Neural cell (in vitro differentiated cells): ENCODE results near the gene IMMP2L. TPM values are rescaled to one million over a fixed set of nuclear protein-coding genes. Genes with fewer than 3 reads are reported as not detected.

Source experiments
- H2AFZ ChIP-seq: fragments of 200-600, 300-800 bp; sonication (generic), shearing (Covaris generic); 2 replicates; pipeline ENCODE4 v1.6.0; 2014; ENCODE audit warnings: low read depth, mild to moderate bottlenecking, antibody characterized with exemption, low read length, moderate library complexity
- H3F3A ChIP-seq: fragments of 200-600 bp; shearing (Covaris generic); 2 replicates; pipeline ENCODE4 v1.6.1; 2016; ENCODE audit warnings: mild to moderate bottlenecking, moderate library complexity, mixed read lengths, antibody characterized with exemption, low read length; ENCODE audit not compliant: insufficient read depth, poor library complexity, severe bottlenecking
- H3K27ac ChIP-seq: fragments of 200-600, 300-800 bp; sonication (generic), shearing (Covaris generic); 2 replicates; pipeline ENCODE4 v1.5.1; 2014; ENCODE audit warnings: mild to moderate bottlenecking, low read length, moderate library complexity
- H3K27me3 ChIP-seq: fragments of 300-800, 200-600 bp; sonication (generic), shearing (Covaris generic); 2 replicates; pipeline ENCODE4 v1.6.0; 2014; ENCODE audit warnings: mild to moderate bottlenecking, low read depth, low read length, moderate library complexity; ENCODE audit not compliant: insufficient read depth
- H3K36me3 ChIP-seq: fragments of 300-800, 200-600 bp; sonication (generic), shearing (Covaris generic); 2 replicates; pipeline ENCODE4 v1.5.1; 2014; ENCODE audit warnings: mild to moderate bottlenecking, antibody characterized with exemption, low read length, moderate library complexity; ENCODE audit not compliant: insufficient read depth
- H3K4me2 ChIP-seq: fragments of 300-800, 200-600 bp; sonication (generic), shearing (Covaris generic); 2 replicates; pipeline ENCODE4 v1.6.0; 2014; ENCODE audit warnings: mild to moderate bottlenecking, low read length
- H3K4me3 ChIP-seq: fragments of 300-800, 200-600 bp; sonication (generic), shearing (Covaris generic); 2 replicates; pipeline ENCODE4 v1.5.1; 2014; ENCODE audit warnings: mild to moderate bottlenecking, low read length, moderate library complexity
- H3K79me2 ChIP-seq: fragments of 200-600 bp; shearing (Covaris generic); replicated peaks from 2 replicates; pipeline ENCODE4 v1.6.0; 2014; ENCODE audit warnings: mild to moderate bottlenecking, low read length, moderate library complexity; ENCODE audit not compliant: insufficient read depth
- H3K9ac ChIP-seq: fragments of 300-800, 200-600 bp; sonication (generic), shearing (Covaris generic); 2 replicates; pipeline ENCODE4 v1.6.1; 2016; ENCODE audit warnings: mild to moderate bottlenecking, low read length, mixed read lengths
- H3K9me2 ChIP-seq: fragments of 200-600 bp; shearing (Covaris generic); 2 replicates; pipeline ENCODE4 v1.6.1; 2016; ENCODE audit warnings: mild to moderate bottlenecking, low read length, mixed read lengths; ENCODE audit not compliant: insufficient read depth
- H3K9me3 ChIP-seq: fragments of 200-600, 300-800 bp; sonication (generic), shearing (Covaris generic); 2 replicates; pipeline ENCODE4 v1.6.1; 2016; ENCODE audit warnings: mild to moderate bottlenecking, mixed run types, low read length, moderate library complexity, mixed read lengths
- H4K20me1 ChIP-seq: fragments of 200-600 bp; shearing (Covaris generic); 2 replicates; pipeline ENCODE4 v1.6.1; 2016; ENCODE audit warnings: mild to moderate bottlenecking, mixed run types; ENCODE audit not compliant: insufficient read depth
- CTCF ChIP-seq: fragments of 450-650 bp; IDR thresholded peaks from 2 replicates; pipeline ENCODE4 v1.5.1; 2014; ENCODE audit warnings: antibody characterized with exemption, mild to moderate bottlenecking, moderate library complexity; ENCODE audit not compliant: poor library complexity, severe bottlenecking
- EP300 ChIP-seq: fragments of 450-650 bp; conservative IDR thresholded peaks from 2 replicates; pipeline ENCODE4 v1.6.1; 2014; ENCODE audit warnings: antibody characterized with exemption, mild to moderate bottlenecking, moderate library complexity; ENCODE audit not compliant: poor library complexity, severe bottlenecking
- EZH2 ChIP-seq: fragments of 200-600, 300-800 bp; shearing (Covaris generic), sonication (generic); IDR thresholded peaks from 2 replicates; pipeline ENCODE4 v1.6.1; 2014; ENCODE audit warnings: antibody characterized with exemption, low read length, borderline replicate concordance, mild to moderate bottlenecking; ENCODE audit not compliant: insufficient read depth, poor library complexity, severe bottlenecking
- MXI1 ChIP-seq: fragments of 450-650 bp; conservative IDR thresholded peaks from 2 replicates; pipeline ENCODE4 v1.6.1; 2014; ENCODE audit warnings: antibody characterized with exemption, mild to moderate bottlenecking; ENCODE audit not compliant: poor library complexity, severe bottlenecking
- POLR2AphosphoS5 ChIP-seq: IDR thresholded peaks from 2 replicates; pipeline ENCODE4 v1.6.1; 2012
- RAD21 ChIP-seq: fragments of 450-650 bp; conservative IDR thresholded peaks from 2 replicates; pipeline ENCODE4 v1.6.1; 2014; ENCODE audit warnings: antibody characterized with exemption, mild to moderate bottlenecking, moderate library complexity
- REST ChIP-seq: IDR thresholded peaks from 2 replicates; pipeline ENCODE4 v1.6.1; 2012; ENCODE audit warnings: borderline replicate concordance
- SMC3 ChIP-seq: fragments of 450-650 bp; conservative IDR thresholded peaks from 2 replicates; pipeline ENCODE4 v1.6.1; 2014; ENCODE audit warnings: antibody characterized with exemption, mild to moderate bottlenecking, moderate library complexity; ENCODE audit not compliant: poor library complexity
- TAF1 ChIP-seq: IDR thresholded peaks from 2 replicates; pipeline ENCODE4 v1.6.1; 2012; ENCODE audit warnings: low read depth
- polyA plus RNA-seq: library from polyadenylated mRNA; depleted of rRNA; stranded (reverse); fragments of >200 nt; gene quantifications from 2 replicates; pipeline ENCODE4 v1.2.3, GENCODE V29; 2014

IMMP2L gene
- polyA plus RNA-seq, 1 donor from 2014 or later = 9.7 TPM

GRCh38 chr7:111045449-111045848 lies 516.8 kb downstream of the IMMP2L start:
- H3K9ac ChIP-seq = no peak overlapping the region
- no peaks in the 10 kb centered on the region for H3F3A ChIP-seq
- no peaks in the 10 kb centered on the region for H3K79me2 ChIP-seq
- no peaks in the 10 kb centered on the region for H3K9me2 ChIP-seq
- H2AFZ ChIP-seq = no peak overlapping the region
- H3K27me3 ChIP-seq = no peaks in the 10 kb centered on the region
- TF ChIP-seq SMC3 = no peak
- no peaks in the 10 kb centered on the region for H3K36me3 ChIP-seq
- H3K27ac ChIP-seq = no peak overlapping the region
- no peak overlapping the region for H3K4me3 ChIP-seq
- no peak overlapping the region for H3K4me2 ChIP-seq
- no peaks in the 10 kb centered on the region for H3K9me3 ChIP-seq
- H4K20me1 ChIP-seq = no peaks in the 10 kb centered on the region

- no peak overlapping the region for H3K4me2 ChIP-seq
Observed at GRCh38 chr7:111043561-111043960, 518.7 kb downstream of the IMMP2L start.

More at GRCh38 chr7:111043561-111043960, 518.7 kb downstream of the IMMP2L start:
- no peaks in the 10 kb centered on the region for H3K27me3 ChIP-seq
- H3K79me2 ChIP-seq = no peaks in the 10 kb centered on the region
- H4K20me1 ChIP-seq = no peaks in the 10 kb centered on the region
- H3K9me2 ChIP-seq = no peaks in the 10 kb centered on the region
- TF ChIP-seq RAD21 = no peak
- no peak for TF ChIP-seq POLR2AphosphoS5
- TF ChIP-seq EZH2 = no peak
- TF ChIP-seq EP300 = no peak
- TF ChIP-seq CTCF = no peak
- no peak for TF ChIP-seq MXI1
- TF ChIP-seq REST = no peak
- TF ChIP-seq TAF1 = no peak
- no peak for TF ChIP-seq SMC3
- H3K36me3 ChIP-seq = no peaks in the 10 kb centered on the region
- no peak overlapping the region for H2AFZ ChIP-seq
- H3K27ac ChIP-seq = no peak overlapping the region
- H3K4me3 ChIP-seq = no peak overlapping the region
- H3K9ac ChIP-seq = no peak overlapping the region
- H3K9me3 ChIP-seq = no peaks in the 10 kb centered on the region
- H3F3A ChIP-seq = no peaks in the 10 kb centered on the region
